Pulmonary artery endothelial cell (primary cell): ENCODE measurements around the gene GPC6. TPM values are rescaled to one million over a fixed set of nuclear protein-coding genes. Genes with fewer than 3 reads are reported as not detected.

Experiments
- DNase-seq: peaks from one replicate; pipeline ENCODE4 v3.0.0-alpha.2; 2011; ENCODE audit warnings: low read depth, low spot score
- total RNA-seq: library from RNA; depleted of rRNA; stranded (reverse); fragments of >200 nt; gene quantifications from 2 replicates; pipeline ENCODE4 v1.2.3, GENCODE V29; 2014

GPC6 gene
- total RNA-seq, 1 donor from 2014 or later: under 0.01 TPM

DNA sequence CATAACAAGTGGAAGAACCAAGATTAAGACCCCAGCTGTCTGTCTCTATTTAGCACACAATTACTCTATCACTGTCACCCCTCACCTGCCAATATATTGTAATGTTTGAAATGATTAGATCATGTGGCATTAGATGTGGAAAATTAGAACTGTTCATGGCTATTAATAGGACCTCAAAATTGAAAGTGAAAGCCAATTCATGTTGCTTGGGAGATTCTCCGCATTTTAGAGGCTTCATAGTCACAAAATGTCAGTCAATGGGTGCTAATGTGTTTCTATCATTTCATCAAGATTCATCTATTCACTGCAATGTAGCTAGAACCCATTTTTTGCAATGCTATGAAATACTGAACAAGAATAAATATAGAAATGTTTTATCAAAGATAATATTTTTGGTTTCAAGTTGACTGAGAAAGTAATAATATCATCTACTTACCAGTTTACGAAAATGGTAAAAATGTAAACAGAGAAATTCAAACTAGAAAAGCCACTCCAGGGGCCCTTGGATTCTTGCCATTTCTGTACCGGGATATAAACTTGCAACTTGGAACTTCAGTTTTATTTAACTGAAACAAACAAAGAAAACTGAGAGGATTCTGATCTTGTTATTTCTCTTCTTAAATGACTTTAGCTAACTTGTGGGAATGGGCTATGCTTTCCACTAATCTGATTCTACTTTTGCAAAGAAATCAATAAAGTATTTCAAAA, 864.3 kb downstream of the GPC6 start:
- no peak for DNase-seq

DNA sequence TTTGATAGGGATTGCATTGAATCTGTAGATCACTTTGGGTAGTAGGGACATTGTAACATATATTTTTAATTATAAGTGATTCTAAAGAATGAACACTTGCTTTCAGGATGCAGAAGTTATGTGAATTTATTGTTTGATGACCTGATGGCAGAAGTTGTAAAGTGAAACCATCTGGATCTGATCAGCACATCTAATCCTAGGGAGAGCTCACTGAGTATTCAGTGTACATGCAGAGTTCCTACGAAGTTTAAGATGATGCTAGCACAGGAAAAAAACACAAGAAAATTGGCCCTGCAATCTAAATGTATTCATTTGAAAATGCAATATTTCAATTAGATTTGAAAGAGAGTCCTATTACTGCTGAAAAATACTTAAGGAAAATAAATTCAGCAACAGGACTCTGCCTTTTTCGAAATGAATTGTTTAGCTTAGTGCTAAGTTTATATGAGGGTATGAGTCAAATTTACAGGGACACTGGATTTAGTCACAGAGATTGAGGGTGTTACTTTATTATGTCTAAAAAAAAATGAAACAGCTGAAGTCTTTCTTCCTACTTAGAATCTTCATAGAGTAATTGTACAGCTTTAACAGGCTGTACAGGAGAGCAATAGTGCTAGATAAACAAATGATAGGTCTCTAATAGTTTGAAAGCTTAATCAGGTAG, 867.2 kb downstream of the GPC6 start:
- no peak for DNase-seq

DNA sequence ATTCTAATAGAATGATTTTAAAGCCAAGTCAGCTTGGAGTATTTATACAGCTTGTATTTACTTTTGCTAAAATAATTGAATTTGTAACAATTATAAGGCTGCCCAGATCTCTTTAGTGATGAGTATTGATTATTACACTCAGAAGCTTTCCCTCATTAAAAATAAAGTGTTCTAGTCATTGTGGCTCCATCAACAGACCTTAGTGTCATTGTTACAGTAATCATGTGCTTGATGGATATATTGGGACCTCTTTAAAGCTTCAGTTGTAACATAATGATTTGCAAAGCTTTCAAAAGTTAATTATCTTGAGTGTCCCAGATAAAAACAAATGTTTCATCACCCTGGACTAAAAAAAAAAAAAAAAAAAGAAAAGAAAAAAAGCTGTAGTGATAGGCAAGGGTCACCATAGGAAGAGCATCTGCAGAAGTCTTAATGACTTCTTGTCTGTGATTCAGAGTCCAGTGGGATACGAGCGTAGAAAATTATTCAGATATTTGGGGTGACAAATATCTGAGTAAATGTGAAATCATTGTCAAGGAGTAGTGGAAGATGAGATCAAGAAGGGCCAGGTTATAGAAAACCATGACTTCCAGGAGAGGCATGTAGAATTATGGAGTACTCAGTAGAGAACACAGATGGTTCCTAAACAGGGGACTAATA, 883.2 kb downstream of the GPC6 start:
- DNase-seq: no peak

GRCh38 chr13:94112227-94112626, 885.6 kb downstream of the GPC6 start:
- no peak for DNase-seq

DNA sequence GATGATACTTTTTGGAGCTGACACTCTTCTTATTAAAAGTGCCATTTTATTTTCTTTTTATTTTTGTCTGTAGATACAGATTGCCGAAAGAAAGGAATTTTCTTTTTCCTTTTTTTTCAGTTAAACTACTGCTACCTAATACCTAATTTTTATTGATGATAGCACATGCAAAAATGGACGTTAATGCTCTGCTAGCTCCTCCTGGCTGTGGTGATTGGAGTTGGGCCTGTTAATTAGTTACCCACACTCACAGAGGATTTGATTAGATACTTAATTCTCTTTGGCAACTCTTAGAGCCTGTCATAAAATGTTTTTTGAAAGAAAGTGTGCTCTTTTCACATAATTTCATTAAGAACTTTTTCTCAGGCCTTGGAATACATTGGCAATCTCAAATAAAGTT, 886.1 kb downstream of the GPC6 start:
- no peak for DNase-seq

- no peak for DNase-seq
These were observed 886.6 kb downstream of the GPC6 start for GRCh38 chr13:94113245-94113644.

DNA sequence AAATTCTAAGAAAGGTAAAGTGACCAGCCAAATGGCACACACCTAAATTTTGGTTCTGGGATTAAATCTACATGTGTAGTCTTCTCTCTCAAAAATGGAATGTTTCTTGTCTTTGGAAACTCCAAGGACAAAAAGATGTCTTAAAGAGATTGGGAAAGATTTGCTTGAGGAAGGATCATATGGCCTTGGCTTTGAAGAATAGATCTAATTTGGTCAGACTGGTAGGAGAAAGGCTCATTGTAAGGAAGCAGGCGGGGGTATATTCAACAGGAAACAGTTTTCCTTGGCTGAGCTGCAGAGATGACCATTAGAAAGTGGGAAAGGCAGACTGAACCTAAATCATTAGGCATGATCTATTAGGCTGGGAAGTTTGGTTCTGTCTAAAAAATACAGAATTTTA, 887.6 kb downstream of the GPC6 start:
- DNase-seq: no peak

- DNase-seq: no peak
These were observed 888.4 kb downstream of the GPC6 start for GRCh38 chr13:94115054-94115453.

DNA sequence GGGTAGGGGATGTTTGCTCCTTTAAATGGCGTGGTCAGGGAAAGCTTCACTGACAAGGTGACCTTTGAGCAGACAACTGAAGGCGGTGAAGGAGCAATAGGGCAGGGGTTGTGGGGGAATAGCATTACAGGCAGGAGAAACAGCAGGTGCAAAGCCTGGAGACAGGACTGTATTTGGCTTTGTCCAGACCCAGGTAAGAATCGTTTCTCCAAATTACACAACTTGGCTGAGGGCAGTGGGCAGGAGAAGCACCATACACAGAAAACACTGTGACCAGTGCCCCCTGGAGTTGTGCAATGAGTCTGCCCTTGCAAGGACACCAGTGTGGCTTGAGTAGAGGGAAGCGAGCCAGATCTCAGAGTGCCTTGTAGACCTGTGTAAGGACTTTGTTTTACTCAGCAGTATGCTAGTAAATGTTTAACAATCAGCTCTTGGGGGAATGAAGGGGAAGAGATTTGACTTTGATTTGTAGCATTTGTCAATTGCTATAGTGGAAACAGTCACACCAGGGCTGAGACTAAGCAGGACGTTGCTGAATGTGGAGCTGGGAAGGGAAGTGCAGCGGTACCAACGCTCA, 892.8 kb downstream of the GPC6 start:
- DNase-seq: no peak

DNA sequence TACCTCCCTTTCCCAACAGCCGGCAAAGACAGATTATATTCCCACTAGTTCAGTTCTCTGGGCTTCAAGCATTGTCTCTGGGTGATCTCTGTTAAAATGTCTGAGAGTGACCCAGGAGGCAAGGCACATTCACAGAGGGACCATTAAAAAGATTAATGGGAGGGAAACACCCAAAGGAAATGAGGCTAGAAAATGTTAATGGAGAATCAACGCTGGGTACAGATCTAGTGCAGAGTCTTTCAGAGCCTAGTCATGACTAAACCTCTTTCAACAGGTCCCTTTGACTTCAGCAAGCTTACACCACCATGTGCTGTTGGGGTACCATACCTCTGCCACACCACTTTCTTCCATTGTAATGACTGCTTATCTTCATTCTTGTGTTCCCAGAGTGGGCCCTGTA, 894.3 kb downstream of the GPC6 start:
- no peak for DNase-seq

DNA sequence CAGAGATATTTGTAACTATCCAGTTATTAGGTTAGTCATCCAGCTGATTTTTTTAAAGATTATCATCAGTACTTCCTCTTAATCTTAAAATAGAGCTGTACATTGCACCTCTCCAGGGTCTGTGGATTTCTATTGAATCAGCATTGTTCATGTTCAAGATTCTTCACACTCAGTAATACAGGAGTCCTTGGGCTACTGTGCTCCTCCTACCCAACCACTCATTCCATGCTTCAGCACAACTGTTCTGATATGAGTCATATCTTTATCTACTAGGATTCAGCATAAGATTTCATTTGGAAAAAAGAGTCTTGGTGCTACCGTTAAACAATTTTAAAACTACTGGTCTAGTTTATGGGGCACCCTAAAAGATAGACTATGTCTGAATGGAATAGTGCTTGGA, 895.1 kb downstream of the GPC6 start:
- no peak for DNase-seq

DNA sequence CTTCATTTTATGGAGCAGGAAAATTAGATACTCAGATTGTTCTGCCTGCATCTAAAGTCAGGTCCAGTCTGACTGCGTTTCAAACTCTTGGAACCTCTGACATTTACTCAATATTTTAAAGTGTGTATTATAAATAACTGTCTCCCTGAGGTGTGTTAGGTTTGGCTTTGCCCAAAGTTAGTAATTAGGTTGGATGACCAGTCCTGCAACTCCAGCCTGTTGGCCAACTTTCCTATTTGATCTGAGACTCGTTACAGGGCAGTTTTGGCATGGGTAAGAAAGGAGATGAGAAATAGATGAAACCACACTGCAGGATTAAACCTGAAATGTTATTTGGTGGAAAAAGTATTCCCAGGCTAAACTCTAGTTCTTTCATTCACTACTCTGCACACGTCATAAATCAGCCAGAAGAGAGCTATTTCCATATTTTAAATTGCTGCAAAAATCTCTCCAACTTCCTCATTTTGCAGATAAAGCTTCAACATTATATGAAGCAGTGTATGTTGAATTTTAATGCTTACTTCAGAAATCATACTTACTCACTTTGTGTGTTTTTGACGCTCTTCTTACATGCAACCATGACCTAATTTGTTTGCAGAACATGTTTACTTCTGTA, 895.8 kb downstream of the GPC6 start:
- DNase-seq: no peak

DNA sequence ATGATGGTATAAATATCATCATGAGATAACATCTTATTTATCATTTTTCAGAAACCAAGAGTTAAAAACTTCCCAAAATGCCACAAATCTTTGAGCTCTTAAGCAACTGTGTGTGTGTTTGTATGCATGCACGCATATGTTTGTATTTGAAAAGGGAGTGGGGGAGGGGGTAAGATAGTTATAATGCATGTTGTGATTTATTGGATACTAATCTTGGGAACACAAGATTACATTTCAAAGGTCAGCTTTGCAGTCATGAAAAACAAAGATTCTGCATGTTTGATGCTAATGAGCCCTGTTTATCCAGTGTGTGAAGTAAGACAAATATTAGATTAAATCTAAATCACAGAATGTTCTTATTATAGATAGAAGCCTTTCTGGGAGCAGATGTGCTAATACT, 897.0 kb downstream of the GPC6 start:
- no peak for DNase-seq

GRCh38 chr13:94128430-94128829, 901.8 kb downstream of the GPC6 start:
- no peak for DNase-seq

GRCh38 chr13:94129490-94129894, 902.9 kb downstream of the GPC6 start:
- DNase-seq: no peak

GRCh38 chr13:94138831-94139230, 912.2 kb downstream of the GPC6 start:
- no peak for DNase-seq

GRCh38 chr13:94139393-94139995, 912.9 kb downstream of the GPC6 start:
- DNase-seq: no peak

GRCh38 chr13:94140027-94140426, 913.4 kb downstream of the GPC6 start:
- DNase-seq: no peak

DNA sequence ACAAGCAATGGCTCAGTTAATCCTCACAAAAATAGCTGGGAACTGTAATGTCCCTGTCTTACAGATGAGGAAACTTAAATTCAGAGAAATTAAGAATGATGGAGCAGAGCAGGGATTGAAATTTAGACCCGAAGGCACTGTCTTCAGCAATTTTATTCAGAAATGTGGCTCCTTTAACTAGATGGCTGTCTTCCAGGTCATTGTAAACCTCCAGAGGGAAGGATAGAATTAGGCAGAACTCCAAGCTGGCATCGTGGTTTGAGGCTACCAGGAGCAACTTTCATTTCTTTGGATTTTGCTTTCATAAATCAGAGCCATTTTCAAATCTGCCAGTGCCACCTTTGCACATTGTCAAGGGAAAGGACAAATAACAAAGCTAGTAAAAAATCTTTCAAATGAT, 913.9 kb downstream of the GPC6 start:
- DNase-seq: no peak

DNA sequence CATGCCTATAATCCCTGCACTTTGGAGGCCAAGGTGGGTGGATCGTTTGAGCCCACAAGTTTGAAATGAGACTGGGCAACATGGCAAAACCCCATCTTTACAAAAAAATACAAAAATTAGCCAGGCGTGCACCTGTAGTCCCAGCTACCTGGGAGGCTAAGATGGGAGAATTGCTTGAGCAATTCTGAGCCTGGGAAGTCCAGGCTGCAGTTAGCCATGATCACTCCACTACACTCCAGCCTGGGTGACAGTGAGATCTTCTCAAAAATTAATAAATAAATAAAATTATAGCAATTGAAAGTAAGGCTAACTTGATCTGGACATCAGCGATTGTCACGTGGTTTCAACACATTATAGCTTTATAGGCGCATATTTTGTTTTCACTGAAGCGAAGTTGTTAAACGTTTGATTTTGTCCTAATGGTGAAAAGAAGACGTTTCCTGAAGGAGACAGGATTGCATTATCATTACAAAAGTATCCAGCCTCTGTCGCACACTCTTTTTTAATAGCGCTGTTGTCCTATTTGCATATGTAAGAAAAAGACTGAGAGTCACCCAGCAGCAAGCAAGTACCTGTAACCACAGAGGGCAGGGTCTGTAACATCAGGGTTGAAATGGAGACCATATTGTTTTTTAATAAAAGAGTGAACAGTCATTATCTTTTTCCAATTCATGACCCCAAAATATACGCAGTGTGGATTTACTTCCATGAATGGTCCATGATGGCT, 917.2 kb downstream of the GPC6 start:
- no peak for DNase-seq

GRCh38 chr13:94145966-94146365, 919.4 kb downstream of the GPC6 start:
- DNase-seq: no peak
